DMS 273 (cell line): Measurements from ENCODE around the gene TAS1R3.
A peak's percentile ranks its signal among the peaks of the same experiment; 100 is the strongest.

Experiments
- DNase-seq: peaks from one replicate; lab custom pipeline; 2025; ENCODE audit not compliant: unreplicated experiment; lab: John Stamatoyannopoulos, UW

TAS1R3 gene

DNA sequence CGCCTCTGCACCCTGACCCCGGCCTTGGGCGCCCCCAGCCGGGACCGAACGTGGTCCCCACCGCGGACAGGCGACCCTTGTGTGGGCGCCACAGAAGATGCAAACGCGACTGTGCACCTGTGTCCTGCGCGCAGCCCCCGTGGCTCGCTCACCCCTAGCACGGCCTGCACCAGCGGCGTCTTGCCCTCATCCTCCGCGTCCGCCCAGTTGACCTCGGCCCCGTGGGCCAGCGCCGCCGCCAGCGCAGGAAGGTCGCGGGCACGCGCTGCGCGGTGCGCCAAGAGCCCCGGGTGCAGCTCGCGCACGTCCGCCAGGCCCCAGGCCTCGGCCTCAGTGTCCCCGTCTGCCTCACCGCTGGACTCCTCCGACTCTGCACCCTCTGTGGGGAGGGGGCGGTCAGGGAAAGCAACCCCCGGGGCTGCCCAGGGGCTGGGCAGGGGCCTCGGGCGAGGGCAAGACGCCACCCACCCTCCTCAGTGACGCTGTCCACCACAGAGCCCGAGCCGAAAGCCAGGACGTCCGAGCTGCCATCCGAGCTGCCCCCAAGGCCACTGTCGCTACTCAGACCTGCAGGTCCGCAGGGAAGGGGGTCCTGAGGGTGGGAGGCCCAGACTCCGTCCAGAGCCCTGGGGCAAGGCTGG lies 36.7 kb upstream of the TAS1R3 start:
- no peak for DNase-seq

GRCh38 chr1:1295154-1295923 lies 35.7 kb upstream of the TAS1R3 start:
- DNase-seq: no peak

DNA sequence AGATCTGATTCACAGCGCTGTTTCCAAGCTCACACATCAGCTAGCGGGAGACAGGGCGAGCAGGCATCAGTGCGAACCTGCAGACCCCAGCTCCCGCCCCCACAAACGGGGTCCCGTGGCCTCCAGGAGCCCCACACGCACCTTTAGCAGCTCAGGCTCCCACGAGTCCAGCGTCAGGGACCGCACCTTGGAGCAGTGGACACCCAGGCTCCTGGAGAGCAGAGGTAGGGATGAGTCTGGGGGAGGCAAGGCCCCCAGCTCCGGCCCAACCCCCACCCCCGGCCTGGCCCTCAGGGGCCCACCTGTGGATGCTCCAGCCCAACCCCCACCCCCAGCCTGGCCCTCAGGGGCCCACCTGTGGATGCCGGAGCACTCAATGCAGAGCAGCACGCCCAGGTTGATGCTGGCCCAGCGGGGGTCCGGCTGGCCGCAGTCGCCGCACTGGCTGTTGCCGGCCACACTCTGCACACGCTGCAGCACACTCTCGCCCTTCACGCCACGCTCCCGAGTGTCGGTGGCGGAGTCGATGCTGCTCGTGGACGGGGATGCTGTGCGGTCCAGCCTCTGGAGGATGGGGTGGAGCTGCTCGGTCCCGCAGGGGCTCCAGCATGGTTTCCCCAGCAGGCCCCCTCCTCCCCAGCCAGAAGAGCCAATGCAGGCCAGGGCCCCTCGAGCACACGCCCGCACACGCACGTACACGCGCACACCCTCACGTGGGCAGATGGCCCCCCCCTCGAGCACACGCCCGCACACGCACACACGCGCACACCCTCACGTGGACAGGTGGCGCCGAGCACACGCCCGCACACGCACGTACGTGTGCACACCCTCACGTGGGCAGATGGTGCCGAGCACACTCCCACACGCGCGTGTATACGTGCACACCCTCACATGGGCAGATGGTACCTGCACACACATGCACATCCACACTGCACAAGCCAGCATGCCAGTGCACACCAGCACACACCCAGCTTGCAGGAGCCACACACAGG lies 34.7 kb upstream of the TAS1R3 start:
- no peak for DNase-seq

- no peak for DNase-seq
Measured at GRCh38 chr1:1297802-1298424, 33.2 kb upstream of the TAS1R3 start.

- DNase-seq: peak; percentile 94
Measured at GRCh38 chr1:1298861-1299685, 32.0 kb upstream of the TAS1R3 start.

GRCh38 chr1:1299686-1300351 lies 31.3 kb upstream of the TAS1R3 start:
- peak; percentile 60 for DNase-seq

DNA sequence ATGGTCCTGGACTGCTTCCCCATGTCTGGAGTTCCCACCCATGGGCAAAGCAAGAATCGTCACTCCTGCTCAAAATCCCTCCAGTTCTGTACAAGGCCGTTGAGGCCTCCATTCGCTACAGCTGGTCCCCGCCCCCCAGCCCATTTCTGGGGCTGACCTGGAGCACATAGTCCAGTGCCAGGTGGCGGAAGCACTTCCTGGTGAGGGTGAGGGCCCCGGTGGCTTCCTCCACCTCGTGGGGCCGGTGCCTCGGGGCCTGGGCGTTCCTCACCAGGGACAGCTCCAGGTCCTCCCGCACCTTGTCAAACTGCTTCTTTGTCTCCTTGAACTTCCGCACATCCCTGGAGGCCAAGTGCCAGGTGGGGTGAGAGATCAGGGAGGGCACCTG lies 30.7 kb upstream of the TAS1R3 start:
- DNase-seq: no peak

DNA sequence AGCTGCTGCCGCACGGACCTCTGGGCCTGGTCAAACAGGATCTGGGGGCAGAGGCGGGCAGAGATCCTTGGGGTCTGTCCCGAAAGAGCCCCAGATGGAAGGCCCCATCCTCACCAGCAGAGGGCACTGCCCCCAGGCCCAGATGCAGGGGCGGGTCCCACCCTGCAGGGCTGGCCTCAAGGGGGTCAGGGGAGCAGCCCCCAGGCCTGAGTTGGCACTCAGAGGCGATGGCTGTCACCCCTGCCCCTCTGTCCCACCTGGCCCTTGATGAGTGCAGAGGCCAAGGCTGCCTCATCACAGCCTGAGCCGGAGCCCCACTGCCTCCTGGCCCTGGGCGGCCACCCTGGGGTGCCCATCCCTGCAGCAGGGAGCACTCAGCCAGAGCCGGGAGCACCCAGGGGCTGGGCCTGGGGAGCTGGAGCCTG lies 29.1 kb upstream of the TAS1R3 start:
- DNase-seq: peak; percentile 53

GRCh38 chr1:1302951-1303509 lies 28.1 kb upstream of the TAS1R3 start:
- DNase-seq: peak; percentile 65

DNA sequence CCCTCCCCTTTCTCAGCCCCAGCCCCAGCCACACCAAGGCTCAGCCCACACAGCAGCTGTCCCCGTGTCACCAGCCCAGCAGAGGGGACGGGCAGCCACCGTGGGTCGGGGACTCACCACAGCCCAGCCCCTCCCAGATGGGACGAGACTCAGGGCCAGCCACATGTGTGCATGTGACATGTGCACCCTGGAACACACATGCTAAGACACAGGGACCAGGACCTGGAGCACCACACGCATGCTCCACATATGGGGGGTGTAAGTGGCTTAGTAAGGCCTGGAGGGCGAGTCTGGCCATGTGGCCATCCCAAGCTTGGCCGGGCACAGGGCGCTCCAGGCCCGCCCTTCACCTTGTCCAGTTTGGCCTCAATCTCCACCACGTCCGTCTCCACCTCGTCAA lies 27.3 kb upstream of the TAS1R3 start:
- no peak for DNase-seq

DNA sequence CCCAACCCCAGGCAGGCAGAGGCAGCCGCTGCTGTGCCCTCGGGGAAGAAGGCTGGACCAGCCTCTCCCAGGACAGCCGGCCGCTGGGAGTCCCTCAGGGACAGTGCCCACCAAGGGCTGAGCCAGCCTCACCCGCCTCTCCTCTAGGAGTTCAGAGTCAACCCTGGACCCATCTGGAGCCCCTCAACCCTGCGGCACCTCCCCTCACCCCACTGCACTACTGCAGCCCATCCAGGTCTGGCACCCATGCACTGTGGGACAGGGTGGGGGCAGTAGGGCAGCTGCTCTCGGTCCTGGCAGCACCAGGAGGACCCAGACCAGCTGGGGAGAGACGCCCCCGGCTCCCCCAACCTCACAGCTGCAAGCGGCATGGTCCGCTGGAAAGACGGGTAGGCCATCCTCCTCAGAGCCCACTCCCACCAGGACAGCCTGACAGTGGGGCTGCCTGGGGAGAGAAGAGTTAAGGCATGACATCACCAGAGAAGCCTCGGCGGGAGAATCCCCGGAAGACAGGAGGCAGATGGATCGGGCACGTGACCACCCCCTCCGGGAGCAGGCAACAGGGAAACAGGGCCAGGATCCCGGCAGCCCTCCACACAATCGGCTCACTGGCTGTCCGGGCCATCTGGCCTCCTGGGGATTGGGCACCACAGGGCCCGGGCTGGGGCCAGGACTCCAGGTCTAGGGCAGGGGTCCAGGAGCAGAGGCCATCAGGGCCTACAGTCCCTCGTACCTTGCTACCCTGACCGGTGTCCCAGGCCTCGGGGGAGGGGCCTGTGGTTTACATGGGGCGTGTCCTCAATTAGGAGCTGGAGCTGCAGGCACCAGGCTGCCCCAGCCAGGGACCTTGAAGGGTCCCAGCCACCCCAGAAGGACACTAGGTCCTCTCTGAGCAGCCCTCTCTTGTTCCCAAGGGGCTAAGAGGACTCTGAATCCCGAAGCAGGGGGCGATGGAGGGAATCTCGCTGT lies 26.5 kb upstream of the TAS1R3 start:
- DNase-seq: peak; percentile 97

DNA sequence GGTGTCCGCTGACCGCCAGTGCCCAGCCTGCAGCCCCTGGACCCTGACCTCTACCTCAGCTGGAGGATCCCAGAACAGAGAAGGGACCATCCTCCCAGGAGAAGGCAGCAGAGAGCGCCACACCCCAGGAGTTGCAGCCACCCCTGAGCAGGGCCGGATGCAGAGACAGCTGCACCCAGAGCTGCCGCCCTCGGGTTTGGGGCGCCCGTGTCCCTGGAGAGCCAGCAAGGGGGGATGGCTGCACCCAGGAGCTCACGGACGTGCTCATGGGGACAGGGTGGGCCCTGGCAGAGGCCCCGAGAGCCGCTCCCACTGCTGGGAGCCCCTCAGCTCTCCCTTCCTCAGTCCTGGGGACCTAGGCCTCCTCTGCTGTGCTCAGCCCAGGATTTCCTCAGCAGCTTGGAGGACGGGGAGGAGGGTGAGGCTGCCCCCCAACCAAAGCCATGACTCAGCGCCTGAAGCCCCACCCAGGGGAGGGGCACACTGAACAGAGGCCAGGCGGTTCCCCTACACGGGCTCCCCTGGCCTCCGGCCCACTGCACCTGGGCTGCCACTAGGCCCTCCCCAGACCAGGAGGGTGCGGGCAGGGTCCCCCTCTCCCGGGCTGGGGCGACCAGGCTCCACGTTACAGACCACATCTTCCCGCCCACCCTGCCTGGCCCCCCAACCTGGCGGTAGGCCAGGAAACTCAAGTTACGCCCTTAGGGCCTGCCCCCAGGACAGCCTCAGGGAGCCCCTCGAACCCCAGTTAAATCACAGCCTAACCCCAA lies 25.6 kb upstream of the TAS1R3 start:
- DNase-seq: peak; percentile 96

DNA sequence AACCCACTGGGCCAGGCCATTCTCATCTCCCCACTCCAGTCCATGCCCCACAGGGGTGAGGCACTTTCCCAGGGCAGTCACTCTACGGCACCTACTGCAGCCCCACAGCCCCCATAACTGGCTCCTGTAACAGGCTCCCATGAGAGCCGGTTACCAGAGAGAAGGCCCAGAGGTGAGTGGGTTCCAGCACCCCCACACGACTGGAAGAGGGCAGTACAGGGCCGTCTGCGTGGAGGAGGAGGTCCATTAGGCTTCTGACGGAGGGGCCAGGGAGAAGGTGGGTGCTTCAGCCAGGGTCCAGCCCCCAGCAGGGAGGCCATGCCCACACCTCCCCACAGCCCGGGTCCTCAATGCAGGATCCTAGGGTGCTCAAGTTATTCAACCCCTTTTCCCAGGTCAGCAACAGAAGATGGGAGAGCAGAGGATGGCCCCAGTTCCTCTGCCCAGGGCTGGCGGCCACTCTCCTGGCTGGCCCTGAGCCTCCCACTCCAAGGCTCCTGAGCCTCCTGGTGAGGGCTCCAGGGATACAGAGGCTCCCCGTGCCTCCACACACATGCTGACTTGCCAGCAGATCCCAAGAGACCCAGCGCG lies 24.9 kb upstream of the TAS1R3 start:
- peak; percentile 80 for DNase-seq

GRCh38 chr1:1306661-1307260 lies 24.3 kb upstream of the TAS1R3 start:
- DNase-seq: peak; percentile 68

- peak; percentile 59 for DNase-seq
Measured at GRCh38 chr1:1307261-1307922, 23.7 kb upstream of the TAS1R3 start.
